Activated naive CD8-positive, alpha-beta T cell treated with anti-CD3 and anti-CD28 coated beads, Interleukin-2, amount 50 U/mL, for 16 hours (primary cell): ENCODE data around the gene NTN3.

ENCODE experiments used
- DNase-seq: peaks from one replicate; pipeline ENCODE4 v3.0.0-alpha.2; 2020; ENCODE audit warnings: low read depth, low spot score

The NTN3 gene

GRCh38 chr16:2497116-2497630, 26.1 kb downstream of the NTN3 start:
- no peak for DNase-seq

- no peak for DNase-seq
Measured at GRCh38 chr16:2497695-2498484, 26.8 kb downstream of the NTN3 start.

- no peak for DNase-seq
Measured at GRCh38 chr16:2498531-2499253, 27.6 kb downstream of the NTN3 start.

GRCh38 chr16:2499454-2499853, 28.4 kb downstream of the NTN3 start:
- DNase-seq: no peak

- no peak for DNase-seq
Measured at GRCh38 chr16:2499890-2500429, 28.9 kb downstream of the NTN3 start.

GRCh38 chr16:2500430-2500917, 29.4 kb downstream of the NTN3 start:
- DNase-seq: no peak

GRCh38 chr16:2500918-2501750, 30.0 kb downstream of the NTN3 start:
- peak; percentile 60 for DNase-seq

- DNase-seq: no peak
Measured at GRCh38 chr16:2501946-2502895, 31.1 kb downstream of the NTN3 start.

GRCh38 chr16:2505695-2506094, 34.6 kb downstream of the NTN3 start:
- DNase-seq: no peak

- DNase-seq: no peak
Measured at GRCh38 chr16:2507052-2507659, 36.1 kb downstream of the NTN3 start.

GRCh38 chr16:2507665-2508064, 36.6 kb downstream of the NTN3 start:
- DNase-seq: no peak

GRCh38 chr16:2508722-2509400, 37.8 kb downstream of the NTN3 start:
- no peak for DNase-seq

GRCh38 chr16:2511128-2511800, 40.2 kb downstream of the NTN3 start:
- no peak for DNase-seq

GRCh38 chr16:2511996-2512734, 41.1 kb downstream of the NTN3 start:
- DNase-seq: no peak

GRCh38 chr16:2512735-2513404, 41.8 kb downstream of the NTN3 start:
- no peak for DNase-seq

- peak; percentile 77 for DNase-seq
Measured at GRCh38 chr16:2513405-2514332, 42.6 kb downstream of the NTN3 start, which contains the start of gene ATP6V0C. Gene ATP6V0C (plus strand): TSS chr16:2513952. CDS start chr16:2514104, 152 bp downstream.
